HepG2 (cell line): ENCODE results near the gene NTN5.

ENCODE experiments used
- CEBPB ChIP-seq: IDR thresholded peaks from 2 replicates; pipeline ENCODE4 v1.6.1; 2011; ENCODE audit warnings: low read depth, low read length, improper control_type of control experiment, borderline replicate concordance
- CTCF ChIP-seq: sonication (generic); formaldehyde crosslinking; IDR thresholded peaks from 2 replicates; pipeline ENCODE4 v1.5.0; 2020; ENCODE audit warnings: mild to moderate bottlenecking, missing genetic modification reagents, moderate library complexity
- KLF6 ChIP-seq: IDR thresholded peaks from 2 replicates; pipeline ENCODE4 v1.8.0; 2016; ENCODE audit warnings: missing biosample characterization, missing genetic modification reagents
- NCOA2 ChIP-seq: sonication (generic); formaldehyde crosslinking; IDR thresholded peaks from 2 replicates; pipeline ENCODE4 v1.8.0; 2022; ENCODE audit warnings: inconsistent platforms
- PITX1 ChIP-seq: sonication (generic); formaldehyde crosslinking; IDR thresholded peaks from 2 replicates; pipeline ENCODE4 v1.5.1; 2020; ENCODE audit warnings: mild to moderate bottlenecking, missing genetic modification reagents
- SNRNP70 ChIP-seq: fragments of 200-400 bp; formaldehyde crosslinking; IDR thresholded peaks from 2 replicates; pipeline ENCODE4 v1.6.1; 2017; ENCODE audit warnings: mild to moderate bottlenecking, low read depth, low read length, moderate library complexity
- YY1 ChIP-seq: IDR thresholded peaks from 2 replicates; pipeline ENCODE4 v1.6.1; 2011; ENCODE audit warnings: low read length, low read depth, moderate library complexity, mild to moderate bottlenecking; ENCODE audit not compliant: insufficient read depth, insufficient replicate concordance
- ZBTB33 ChIP-seq: sonication (generic); formaldehyde crosslinking; IDR thresholded peaks from 2 replicates; pipeline ENCODE4 v1.4.0; 2020; ENCODE audit warnings: missing genetic modification reagents
- ZHX2 ChIP-seq, 2 experiments: sonication (generic) in 1 of 2; formaldehyde crosslinking in 1 of 2; IDR thresholded peaks; 2 replicates each; pipeline versions ENCODE4 v1.6.1 to v1.9.0; 2014 to 2022; ENCODE audit warnings: antibody characterized with exemption in 1 of 2, borderline replicate concordance in 1 of 2, inconsistent platforms in 1 of 2, low read depth in 1 of 2, missing genetic modification reagents in 1 of 2
- ZNF44 ChIP-seq: sonication (generic); formaldehyde crosslinking; IDR thresholded peaks from 2 replicates; pipeline ENCODE4 v1.5.1; 2020; ENCODE audit warnings: mild to moderate bottlenecking, missing genetic modification reagents
- ZNF530 ChIP-seq: sonication (generic); formaldehyde crosslinking; IDR thresholded peaks from 2 replicates; pipeline ENCODE4 v1.5.0; 2020; ENCODE audit warnings: low read depth, mild to moderate bottlenecking, missing genetic modification reagents

GRCh38 chr19:48631225-48631624 is 41.6 kb downstream of the NTN5 start:
- TF ChIP-seq CEBPB (no peak), NCOA2 (CRISPR knock-in tag) (no peak), SNRNP70 (no peak), PITX1 (CRISPR knock-in tag) (no peak), KLF6 (CRISPR knock-in tag) (no peak), YY1 (no peak), CTCF (CRISPR knock-in tag) (no peak), ZNF44 (CRISPR knock-in tag) (no peak), ZHX2 (IDR thresholded peaks at IDR 0.05; ENCODE audit: low read depth) (no peak), ZHX2 (CRISPR knock-in tag; IDR thresholded peaks at IDR 0.05; ENCODE audit: borderline replicate concordance) (no peak), ZBTB33 (CRISPR knock-in tag) (no peak), ZNF530 (CRISPR knock-in tag) (no peak)
